Measurements from ENCODE around the gene SHC2. TPM values are rescaled to one million over a fixed set of nuclear protein-coding genes. Genes with fewer than 3 reads are reported as not detected.

SHC2 gene
- total and polyA plus RNA-seq, 7 donors: 2.2 to 9.7 (median 4.5) TPM

DNA sequence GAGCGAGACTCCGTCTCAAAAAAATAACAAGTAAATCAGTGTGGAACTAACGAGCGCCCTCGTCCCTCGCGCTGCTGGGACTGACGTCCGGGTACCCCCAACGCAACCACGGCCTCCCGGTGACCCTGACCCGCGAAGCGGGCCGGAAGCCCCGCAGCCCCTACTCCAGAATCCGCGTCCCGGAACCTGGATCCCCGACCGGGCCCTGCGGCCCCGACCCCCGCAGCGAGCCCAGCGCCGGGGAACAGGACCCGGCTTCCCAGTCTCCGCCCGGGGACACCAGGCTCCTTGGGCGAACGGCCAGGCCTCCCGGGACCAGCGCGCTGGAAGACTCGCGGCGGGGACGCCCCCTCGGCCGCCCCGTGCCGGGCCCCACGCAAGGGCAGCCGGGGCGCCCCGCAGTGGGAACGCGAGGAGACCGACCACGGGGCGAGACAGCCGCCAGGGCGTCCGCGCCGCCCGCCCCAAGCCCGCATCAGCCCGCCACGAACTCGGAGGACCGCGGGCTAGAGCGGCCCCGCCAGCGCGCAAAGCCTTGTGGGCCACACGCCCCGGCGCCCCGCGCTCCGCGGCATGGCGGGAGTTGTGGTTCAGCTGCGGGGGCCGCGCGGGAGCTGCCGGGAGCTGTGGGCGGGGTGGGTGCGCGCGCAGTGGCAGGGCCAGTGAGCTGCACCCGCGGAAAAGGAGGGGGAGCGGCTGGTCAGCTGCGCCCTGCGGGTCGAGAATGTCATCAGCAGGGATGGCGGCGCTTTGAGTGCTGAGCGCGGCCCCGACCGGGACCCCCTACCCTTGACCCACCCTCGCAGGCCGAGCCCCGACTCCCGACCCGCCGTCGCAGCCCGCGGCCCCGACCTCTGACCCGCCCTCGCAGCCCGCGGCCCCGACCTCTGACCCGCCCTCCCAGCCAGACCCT lies 27.9 kb upstream of the SHC2 start:
- ATAC-seq (peak; percentile 95 to 98 (median 97)), DNase-seq (peak; percentile 98 to 99)
- Histone ChIP-seq H3K27me3 (ENCODE audit: insufficient read depth in 3 of 3, low read length in 2 of 3) (peaks cover 0 to 19% (median 2%) of the 10 kb centered on the region in 3 donors), H3K4me1 (peaks cover 11% of the 10 kb centered on the region), H3K4me3 (peak overlapping the region; percentile 92), H3K9me3 (no peaks in the 10 kb centered on the region), H3K27ac (peak overlapping the region; percentile 93), H3K36me3 (ENCODE audit: insufficient read depth in 1 of 2, low read depth in 1 of 2) (no peaks in the 10 kb centered on the region)
- TF ChIP-seq, protein P1, sequence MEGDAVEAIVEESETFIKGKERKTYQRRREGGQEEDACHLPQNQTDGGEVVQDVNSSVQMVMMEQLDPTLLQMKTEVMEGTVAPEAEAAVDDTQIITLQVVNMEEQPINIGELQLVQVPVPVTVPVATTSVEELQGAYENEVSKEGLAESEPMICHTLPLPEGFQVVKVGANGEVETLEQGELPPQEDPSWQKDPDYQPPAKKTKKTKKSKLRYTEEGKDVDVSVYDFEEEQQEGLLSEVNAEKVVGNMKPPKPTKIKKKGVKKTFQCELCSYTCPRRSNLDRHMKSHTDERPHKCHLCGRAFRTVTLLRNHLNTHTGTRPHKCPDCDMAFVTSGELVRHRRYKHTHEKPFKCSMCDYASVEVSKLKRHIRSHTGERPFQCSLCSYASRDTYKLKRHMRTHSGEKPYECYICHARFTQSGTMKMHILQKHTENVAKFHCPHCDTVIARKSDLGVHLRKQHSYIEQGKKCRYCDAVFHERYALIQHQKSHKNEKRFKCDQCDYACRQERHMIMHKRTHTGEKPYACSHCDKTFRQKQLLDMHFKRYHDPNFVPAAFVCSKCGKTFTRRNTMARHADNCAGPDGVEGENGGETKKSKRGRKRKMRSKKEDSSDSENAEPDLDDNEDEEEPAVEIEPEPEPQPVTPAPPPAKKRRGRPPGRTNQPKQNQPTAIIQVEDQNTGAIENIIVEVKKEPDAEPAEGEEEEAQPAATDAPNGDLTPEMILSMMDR (IDR thresholded peaks at IDR 0.05): no peak
- intact Hi-C loops (cut with DNase I): loop anchor here in 1 of 2 donors (10.0 kb wide), 1 partner anchor 104 kb away; no protein-coding TSS in a partner anchor
- 0 to 1% (median 1%) methylated on average over 69 to 114 of the region's 114 CpGs for WGBS, 3 donors

- intact Hi-C loops (cut with DNase I): loop anchor here in 1 of 2 donors (10.0 kb wide), 1 partner anchor 101 kb away; no protein-coding TSS in a partner anchor
- peak in 1 of 2 donors; percentile 69 for DNase-seq
- no peak for ATAC-seq
- peaks cover 0 to 22% (median 2%) of the 10 kb centered on the region in 3 donors for H3K27me3 ChIP-seq (ENCODE audit: insufficient read depth in 3 of 3, low read length in 2 of 3)
- no peak overlapping the region for H3K4me3 ChIP-seq
- no peaks in the 10 kb centered on the region for H3K9me3 ChIP-seq
- no peaks in the 10 kb centered on the region for H3K36me3 ChIP-seq (ENCODE audit: insufficient read depth in 1 of 2, low read depth in 1 of 2)
- WGBS, 3 donors: 8 to 12% (median 8%) methylated on average over 16 to 23 of the region's 23 CpGs
- TF ChIP-seq, protein P1 (IDR thresholded peaks at IDR 0.05): no peak
- peaks cover 11% of the 10 kb centered on the region for H3K4me1 ChIP-seq
- no peak overlapping the region for H3K27ac ChIP-seq
These were observed 24.9 kb upstream of the SHC2 start for GRCh38 chr19:485583-486236.

DNA sequence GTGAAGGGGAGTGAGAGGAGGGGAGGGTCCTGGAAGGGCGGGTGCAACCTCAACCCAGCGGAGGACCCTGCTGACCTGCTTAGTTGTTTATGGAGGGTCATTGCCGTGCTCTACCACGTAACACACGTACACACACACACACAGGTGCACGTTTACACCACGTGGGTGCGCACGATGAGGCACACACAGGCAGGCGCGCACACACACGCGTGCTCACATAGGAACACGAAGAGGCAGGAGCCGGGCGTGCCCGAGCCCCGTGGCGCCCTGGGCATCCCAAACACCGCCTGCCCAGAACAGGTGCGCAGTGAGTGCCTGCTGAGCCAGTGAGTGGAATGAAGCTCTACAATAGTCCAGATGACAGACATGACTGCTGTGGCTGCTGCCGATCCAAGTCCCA lies 24.2 kb upstream of the SHC2 start:
- TF ChIP-seq, protein P1 (IDR thresholded peaks at IDR 0.05): no peak
- Histone ChIP-seq H3K4me1 (peaks cover 4% of the 10 kb centered on the region), H3K27me3 (ENCODE audit: insufficient read depth in 3 of 3, low read length in 2 of 3) (peaks cover 0 to 22% (median 2%) of the 10 kb centered on the region in 3 donors), H3K36me3 (ENCODE audit: insufficient read depth in 1 of 2, low read depth in 1 of 2) (no peaks in the 10 kb centered on the region), H3K4me3 (no peak overlapping the region), H3K27ac (no peak overlapping the region), H3K9me3 (no peaks in the 10 kb centered on the region)
- ATAC-seq: no peak
- DNase-seq: peak in 1 of 2 donors; percentile 3
- intact Hi-C loops (cut with DNase I): loop anchor here in 1 of 2 donors (10.0 kb wide), 1 partner anchor 100 kb away; no protein-coding TSS in a partner anchor
- 37 to 58% (median 46%) methylated on average over 22 of the region's 22 CpGs for WGBS, 3 donors

DNA sequence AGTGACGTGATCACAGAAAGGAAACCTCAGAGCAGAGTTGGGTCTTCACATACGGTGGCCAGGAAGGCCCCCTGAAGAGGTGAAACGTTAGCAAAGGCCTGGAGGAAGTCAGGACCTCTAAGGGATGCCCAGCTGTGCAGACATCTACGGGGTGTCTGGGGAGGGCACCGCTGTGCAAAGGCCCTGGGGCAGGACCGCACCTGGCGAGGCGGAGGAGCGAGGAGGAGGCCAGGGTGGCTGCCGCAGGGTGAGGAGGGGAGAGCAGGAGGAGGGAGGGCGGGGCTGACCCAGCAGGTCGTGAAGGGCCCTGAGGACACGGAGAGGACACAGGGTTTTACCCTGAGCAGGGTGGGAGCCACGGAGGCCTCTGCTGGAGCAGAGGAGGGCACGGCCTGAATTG lies 23.7 kb upstream of the SHC2 start:
- TF ChIP-seq, protein P1 (IDR thresholded peaks at IDR 0.05): no peak
- WGBS, 3 donors: 63 to 66% (median 64%) methylated on average over 15 of the region's 15 CpGs

More for the DNA sequence above, 23.7 kb upstream of the SHC2 start:
- peaks cover 0 to 22% (median 2%) of the 10 kb centered on the region in 3 donors for H3K27me3 ChIP-seq (ENCODE audit: insufficient read depth in 3 of 3, low read length in 2 of 3)
- no peak overlapping the region for H3K4me3 ChIP-seq
- DNase-seq (peak in 1 of 2 donors; percentile 48), ATAC-seq (no peak)
- no peaks in the 10 kb centered on the region for H3K9me3 ChIP-seq
- no peaks in the 10 kb centered on the region for H3K36me3 ChIP-seq (ENCODE audit: insufficient read depth in 1 of 2, low read depth in 1 of 2)
- H3K4me1 ChIP-seq: no peaks in the 10 kb centered on the region
- intact Hi-C loops (cut with DNase I): loop anchor here in 1 of 2 donors (10.0 kb wide), 1 partner anchor 100 kb away; no protein-coding TSS in a partner anchor
- H3K27ac ChIP-seq: no peak overlapping the region

Data from psoas muscle (tissue), 8 donors.